Ishikawa (cell line): ENCODE measurements around the gene PNPLA6.

Experiments
- EP300 ChIP-seq: IDR thresholded peaks from 2 replicates; pipeline ENCODE4 v1.6.1; 2012; ENCODE audit warnings: borderline replicate concordance
- FOXM1 ChIP-seq: IDR thresholded peaks from 2 replicates; pipeline ENCODE4 v1.6.1; 2012; ENCODE audit warnings: low read depth, borderline replicate concordance
- NFIC ChIP-seq: IDR thresholded peaks from 2 replicates; pipeline ENCODE4 v1.6.1; 2012
- TAF1 ChIP-seq: IDR thresholded peaks from 2 replicates; pipeline ENCODE4 v1.6.1; 2012; ENCODE audit warnings: low read depth, mild to moderate bottlenecking
- TCF12 ChIP-seq: IDR thresholded peaks from 2 replicates; pipeline ENCODE4 v1.6.1; 2012; ENCODE audit warnings: low read depth
- TF ChIP-seq, protein P1 (sequence below): IDR thresholded peaks from 2 replicates; pipeline ENCODE4 v1.6.1; 2012; ENCODE audit warnings: low read depth, mild to moderate bottlenecking
- TF ChIP-seq, protein P2 (sequence below): IDR thresholded peaks from 2 replicates; pipeline ENCODE4 v1.6.1; 2012

GRCh38 chr19:7550987-7551761, 15.7 kb downstream of the PNPLA6 start:
- TF ChIP-seq NFIC: no peak
- TF ChIP-seq EP300: no peak; the same call in 1 of the 2 replicates
- TF ChIP-seq, protein P1, sequence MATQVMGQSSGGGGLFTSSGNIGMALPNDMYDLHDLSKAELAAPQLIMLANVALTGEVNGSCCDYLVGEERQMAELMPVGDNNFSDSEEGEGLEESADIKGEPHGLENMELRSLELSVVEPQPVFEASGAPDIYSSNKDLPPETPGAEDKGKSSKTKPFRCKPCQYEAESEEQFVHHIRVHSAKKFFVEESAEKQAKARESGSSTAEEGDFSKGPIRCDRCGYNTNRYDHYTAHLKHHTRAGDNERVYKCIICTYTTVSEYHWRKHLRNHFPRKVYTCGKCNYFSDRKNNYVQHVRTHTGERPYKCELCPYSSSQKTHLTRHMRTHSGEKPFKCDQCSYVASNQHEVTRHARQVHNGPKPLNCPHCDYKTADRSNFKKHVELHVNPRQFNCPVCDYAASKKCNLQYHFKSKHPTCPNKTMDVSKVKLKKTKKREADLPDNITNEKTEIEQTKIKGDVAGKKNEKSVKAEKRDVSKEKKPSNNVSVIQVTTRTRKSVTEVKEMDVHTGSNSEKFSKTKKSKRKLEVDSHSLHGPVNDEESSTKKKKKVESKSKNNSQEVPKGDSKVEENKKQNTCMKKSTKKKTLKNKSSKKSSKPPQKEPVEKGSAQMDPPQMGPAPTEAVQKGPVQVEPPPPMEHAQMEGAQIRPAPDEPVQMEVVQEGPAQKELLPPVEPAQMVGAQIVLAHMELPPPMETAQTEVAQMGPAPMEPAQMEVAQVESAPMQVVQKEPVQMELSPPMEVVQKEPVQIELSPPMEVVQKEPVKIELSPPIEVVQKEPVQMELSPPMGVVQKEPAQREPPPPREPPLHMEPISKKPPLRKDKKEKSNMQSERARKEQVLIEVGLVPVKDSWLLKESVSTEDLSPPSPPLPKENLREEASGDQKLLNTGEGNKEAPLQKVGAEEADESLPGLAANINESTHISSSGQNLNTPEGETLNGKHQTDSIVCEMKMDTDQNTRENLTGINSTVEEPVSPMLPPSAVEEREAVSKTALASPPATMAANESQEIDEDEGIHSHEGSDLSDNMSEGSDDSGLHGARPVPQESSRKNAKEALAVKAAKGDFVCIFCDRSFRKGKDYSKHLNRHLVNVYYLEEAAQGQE: no peak
- TF ChIP-seq, protein P2, sequence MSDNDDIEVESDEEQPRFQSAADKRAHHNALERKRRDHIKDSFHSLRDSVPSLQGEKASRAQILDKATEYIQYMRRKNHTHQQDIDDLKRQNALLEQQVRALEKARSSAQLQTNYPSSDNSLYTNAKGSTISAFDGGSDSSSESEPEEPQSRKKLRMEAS: peak; percentile 71
- TF ChIP-seq TCF12: peak; percentile 77
- no peak for TF ChIP-seq TAF1
- TF ChIP-seq FOXM1: no peak
